Brain microvascular endothelial cell (primary cell): ENCODE data around the gene CENPA.
"Not testable (repeated sequence)": the region's sequence is repeated elsewhere in the genome, so short reads cannot be mapped to it uniquely, and the experiment has no call there.

Experiments
- DNase-seq: peaks from one replicate; pipeline ENCODE4 v3.0.0-alpha.2; 2020
- H3K27ac ChIP-seq: fragments of 250-450 bp; sonication (Bioruptor Pico); 2 replicates; pipeline ENCODE4 v1.5.1; 2020; ENCODE audit warnings: mild to moderate bottlenecking, moderate library complexity
- H3K27me3 ChIP-seq: fragments of 250-450 bp; sonication (Bioruptor Pico); replicated peaks from 2 replicates; pipeline ENCODE4 v1.5.1; 2020; ENCODE audit warnings: mild to moderate bottlenecking
- H3K36me3 ChIP-seq: fragments of 250-450 bp; sonication (Bioruptor Pico); replicated peaks from 2 replicates; pipeline ENCODE4 v1.5.1; 2020; ENCODE audit warnings: mild to moderate bottlenecking
- H3K4me3 ChIP-seq: 2 replicates; pipeline ENCODE4 v1.5.1; 2011; ENCODE audit warnings: low read depth, mild to moderate bottlenecking, control low read depth, low read length, moderate library complexity
- CTCF ChIP-seq: IDR thresholded peaks from 2 replicates; pipeline ENCODE4 v1.5.1; 2011; ENCODE audit warnings: low read depth, mild to moderate bottlenecking, moderate library complexity, low read length, control low read depth, inconsistent platforms; ENCODE audit errors: missing control alignments
- in situ Hi-C: cut with HindIII; loops from 2 replicates; pipeline ENCODE4 v1.10.0; 2017; ENCODE audit warnings: low sequenced_read_pairs, low pct_ligation_motif_present

CENPA gene

DNA sequence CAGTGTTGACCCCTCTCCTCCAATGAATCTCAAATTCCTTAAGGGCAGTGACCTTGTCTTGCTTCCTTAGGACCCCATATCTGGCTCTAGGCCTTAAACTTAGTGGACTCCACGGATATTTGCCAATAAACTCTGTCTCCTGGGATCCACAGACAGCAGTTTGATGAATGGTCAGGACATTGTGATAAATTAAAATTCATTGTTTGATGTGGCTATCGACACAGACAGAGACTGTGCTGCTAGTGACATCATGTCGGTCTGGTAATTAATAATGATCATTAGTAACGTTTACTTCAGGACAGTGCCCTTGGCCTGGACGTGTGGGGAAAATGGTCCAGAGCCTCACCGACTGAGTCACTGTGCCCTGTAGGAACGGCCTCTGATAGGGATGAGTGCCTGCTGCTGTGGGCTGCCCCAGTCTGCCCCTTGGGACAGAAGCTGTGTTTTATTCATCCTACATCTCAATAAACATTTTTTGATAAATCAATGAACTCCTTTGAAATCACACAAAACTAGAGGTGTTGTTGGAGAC is 27.0 kb upstream of the CENPA start:
- H3K27ac ChIP-seq = no peak overlapping the region

GRCh38 chr2:26759845-26760244 is 26.0 kb upstream of the CENPA start:
- no peak for TF ChIP-seq CTCF
- no peak overlapping the region for H3K4me3 ChIP-seq
- in situ Hi-C loops = loop anchor here (25.0 kb wide), 1 partner anchor 173 kb away; no protein-coding TSS in a partner anchor

More for the DNA sequence above, 27.0 kb upstream of the CENPA start:
- no peak for DNase-seq
- Histone ChIP-seq H3K27me3 (peaks cover 2% of the 10 kb centered on the region), H3K4me3 (no peak overlapping the region), H3K36me3 (no peaks in the 10 kb centered on the region)
- in situ Hi-C loops = loop anchor here (25.0 kb wide), 1 partner anchor 172 kb away; no protein-coding TSS in a partner anchor
- no peak for TF ChIP-seq CTCF

GRCh38 chr2:26760991-26761390 is 24.9 kb upstream of the CENPA start:
- H3K36me3 ChIP-seq = not testable (repeated sequence)

More at GRCh38 chr2:26759845-26760244, 26.0 kb upstream of the CENPA start:
- Histone ChIP-seq H3K36me3 (no peaks in the 10 kb centered on the region), H3K27me3 (peaks cover 2% of the 10 kb centered on the region), H3K27ac (no peak overlapping the region)
- no peak for DNase-seq

GRCh38 chr2:26763019-26763418 is 22.8 kb upstream of the CENPA start:
- no peak overlapping the region for H3K4me3 ChIP-seq
- in situ Hi-C loops = loop anchor here (25.0 kb wide), 1 partner anchor 176 kb away; no protein-coding TSS in a partner anchor
- no peak for TF ChIP-seq CTCF
- DNase-seq = no peak
- no peak overlapping the region for H3K27ac ChIP-seq
- no peaks in the 10 kb centered on the region for H3K27me3 ChIP-seq
- H3K36me3 ChIP-seq = no peaks in the 10 kb centered on the region

More at GRCh38 chr2:26760991-26761390, 24.9 kb upstream of the CENPA start:
- DNase-seq, H3K27ac ChIP-seq, H3K27me3 ChIP-seq, H3K4me3 ChIP-seq: not testable (repeated sequence)
- in situ Hi-C loops = loop anchor here (25.0 kb wide), 1 partner anchor 174 kb away; no protein-coding TSS in a partner anchor

- Histone ChIP-seq H3K4me3 (peak within 1 kb of the TSS; percentile 94), H3K36me3 (no peaks in the 10 kb centered on the region), H3K27ac (peak within 1 kb of the TSS; percentile 65), H3K27me3 (no peaks in the 10 kb centered on the region)
- in situ Hi-C loops = loop anchor here (25.0 kb wide), 1 partner anchor 177 kb away; no protein-coding TSS in a partner anchor
- TF ChIP-seq CTCF = no peak
- peak; percentile 41 for DNase-seq
Measured at GRCh38 chr2:26764078-26764887, 21.6 kb upstream of the CENPA start, which contains the start of gene SLC35F6. Gene SLC35F6, plus strand, starts transcription at chr2:26764284. Its CDS starts 66 bp downstream, at chr2:26764350.

GRCh38 chr2:26764906-26765305 is 20.9 kb upstream of the CENPA start:
- H3K27ac ChIP-seq = no peak overlapping the region
- H3K27me3 ChIP-seq = no peaks in the 10 kb centered on the region
- DNase-seq = no peak
- in situ Hi-C loops = loop anchor here (25.0 kb wide), 1 partner anchor 178 kb away; no protein-coding TSS in a partner anchor
- no peak for TF ChIP-seq CTCF
- H3K36me3 ChIP-seq = no peaks in the 10 kb centered on the region
- peak overlapping the region; percentile 94 for H3K4me3 ChIP-seq
